Kidney (tissue), 14 donors: ENCODE data around the gene ITGB5. TPM values are rescaled to one million over a fixed set of nuclear protein-coding genes. Genes with fewer than 3 reads are reported as not detected.

Experiments used
- DNase-seq, 5 donors: peaks; one replicate each; pipeline ENCODE4 v3.0.0-alpha.2; 2013 to 2020
- FAIRE-seq: peaks from 2 replicates; lab custom pipeline; 2012; peaks lifted over from hg19 to GRCh38; lab: Jason Lieb, UNC
- H3K27ac ChIP-seq, 2 donors: one replicate each; pipeline ENCODE4 v1.7.0; 2013; ENCODE audit warnings: low read depth in 2 of 2, low read length in 2 of 2, inconsistent platforms in 1 of 2
- H3K27me3 ChIP-seq: one replicate; pipeline ENCODE4 v1.7.1; 2013; ENCODE audit warnings: low read length, inconsistent platforms; ENCODE audit not compliant: control insufficient read depth, insufficient read depth
- H3K36me3 ChIP-seq, 3 donors: one replicate each; pipeline versions ENCODE4 v1.7.0 to v1.7.1; 2013; ENCODE audit warnings: low read length in 3 of 3, control low read depth in 1 of 3, inconsistent platforms in 1 of 3; ENCODE audit not compliant: insufficient read depth in 3 of 3, control insufficient read depth in 2 of 3
- H3K4me1 ChIP-seq, 3 donors: one replicate each; pipeline versions ENCODE4 v1.7.0 to v1.7.1; 2013; ENCODE audit warnings: low read length in 3 of 3, inconsistent platforms in 1 of 3, low read depth in 1 of 3; ENCODE audit not compliant: control insufficient read depth in 2 of 3, insufficient read depth in 2 of 3
- H3K4me3 ChIP-seq, 3 donors: one replicate each; pipeline versions ENCODE4 v1.7.0 to v1.8.1; 2013; ENCODE audit warnings: low read length in 3 of 3, control low read depth in 1 of 3, inconsistent platforms in 1 of 3
- H3K9ac ChIP-seq, 3 donors: one replicate each; pipeline versions ENCODE4 v1.7.0 to v1.7.1; 2013; ENCODE audit warnings: low read length in 3 of 3, control low read depth in 1 of 3, inconsistent platforms in 1 of 3
- H3K9me3 ChIP-seq, 3 donors: one replicate each; pipeline versions ENCODE4 v1.7.0 to v1.7.1; 2013; ENCODE audit warnings: low read length in 3 of 3, control low read depth in 1 of 3, inconsistent platforms in 1 of 3; ENCODE audit not compliant: control insufficient read depth in 2 of 3, insufficient read depth in 1 of 3
- CTCF ChIP-seq: IDR thresholded peaks from 3 replicates; pipeline ENCODE4 v1.5.1; 2012; ENCODE audit warnings: mild to moderate bottlenecking, moderate library complexity, borderline replicate concordance; ENCODE audit not compliant: insufficient read depth; ENCODE audit errors: extremely low read depth
- intact Hi-C: fragments of 100-400 bp; cut with DNase I; formaldehyde crosslinking; loops from one replicate; pipeline ENCODE4 v1.11.1; 2022
- polyA plus RNA-seq: library from polyadenylated mRNA; stranded (reverse); fragments of 350-450 nt; fragmentation: Illumina TruSeq; extraction: RNeasy Lipid Tissue Mini Kit (QIAGEN cat#74804); gene quantifications from one replicate; pipeline ENCODE4 v1.2.3, GENCODE V29; 2014; ENCODE audit warnings: low read depth, low replicate concordance; ENCODE audit not compliant: insufficient read depth
- total RNA-seq: library from RNA; stranded (reverse); fragmentation: NEBNext Ultra II Directional; extraction: Animal tissue kit (Norgen Biotek cat#: 25700); gene quantifications from one replicate; pipeline ENCODE4 v1.2.1, GENCODE V29; 2021
- donor health status: control.
- donor health status: control.
- donor health status: control.
- donor health status: control.
- donor health status: control.
- donor health status: DM: yes; HTN: yes; CAD: no.
- donor health status: Normal renal cell carcinoma (clear cell type).

The ITGB5 gene
- total and polyA plus RNA-seq, 2 donors from 2014 or later: 115 TPM

- Histone ChIP-seq H3K9ac (no peak overlapping the region), H3K9me3 (no peaks in the 10 kb centered on the region), H3K4me1 (peaks cover 0 to 2% (median 0%) of the 10 kb centered on the region in 3 donors), H3K27me3 (no peaks in the 10 kb centered on the region), H3K36me3 (no peaks in the 10 kb centered on the region), H3K4me3 (no peak overlapping the region), H3K27ac (no peak overlapping the region)
- intact Hi-C loops: no loop called here
- DNase-seq: no peak
- TF ChIP-seq CTCF: no peak
- FAIRE-seq: no peak
Measured at GRCh38 chr3:124890573-124891190, 3.5 kb upstream of the ITGB5 start.

GRCh38 chr3:124888482-124889441, 1.6 kb upstream of the ITGB5 start:
- Histone ChIP-seq H3K9me3 (no peaks in the 10 kb centered on the region), H3K27me3 (no peaks in the 10 kb centered on the region), H3K9ac (no peak overlapping the region), H3K27ac (peak overlapping the region in 1 of 2 donors; percentile 43), H3K4me3 (no peak overlapping the region), H3K4me1 (peaks cover 0 to 2% (median 2%) of the 10 kb centered on the region in 3 donors), H3K36me3 (no peaks in the 10 kb centered on the region)
- no peak for FAIRE-seq
- no peak for DNase-seq
- intact Hi-C loops: no loop called here
- no peak for TF ChIP-seq CTCF

GRCh38 chr3:124887932-124888298, 750 bp upstream of the ITGB5 start:
- intact Hi-C loops: no loop called here
- H3K27ac ChIP-seq: peak overlapping the region in 1 of 2 donors; percentile 83
- DNase-seq (peak in 1 of 5 donors; percentile 49), FAIRE-seq (no peak)
- no peaks in the 10 kb centered on the region for H3K9me3 ChIP-seq
- no peak for TF ChIP-seq CTCF
- H3K9ac ChIP-seq: peak overlapping the region in 2 of 3 donors; percentile 61 to 69
- H3K4me3 ChIP-seq: peak overlapping the region; percentile 48 to 67 (median 50)
- no peaks in the 10 kb centered on the region for H3K36me3 ChIP-seq
- H3K27me3 ChIP-seq: no peaks in the 10 kb centered on the region
- H3K4me1 ChIP-seq: peaks cover 0 to 5% (median 2%) of the 10 kb centered on the region in 3 donors
